RPMI8226 (cell line): ENCODE data around the gene TBP.
"Not testable (repeated sequence)": the region's sequence is repeated elsewhere in the genome, so short reads cannot be mapped to it uniquely, and the experiment has no call there.

ENCODE experiments used
- DNase-seq: peaks from one replicate; pipeline ENCODE4 v3.0.0-alpha.2; 2015

The TBP gene

DNA sequence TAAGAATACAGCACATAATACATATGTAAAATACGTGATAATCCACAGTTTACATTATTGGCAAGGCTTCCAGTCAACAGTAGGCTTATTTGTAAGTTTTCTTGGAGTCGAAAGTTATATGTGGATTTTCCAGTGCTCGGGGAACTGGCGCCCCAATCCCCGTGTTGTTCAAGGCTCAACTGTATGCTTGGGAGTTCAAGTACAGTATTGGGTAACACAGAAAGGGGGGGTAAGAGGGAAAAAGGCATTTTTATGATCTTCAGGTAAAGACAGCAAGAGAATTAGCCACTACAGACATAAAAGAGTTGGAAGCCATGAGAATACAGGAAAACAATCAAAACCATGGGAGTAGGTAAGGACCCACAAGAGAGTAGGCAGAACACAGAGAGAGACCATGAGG is 17.5 kb upstream of the TBP start:
- no peak for DNase-seq

DNA sequence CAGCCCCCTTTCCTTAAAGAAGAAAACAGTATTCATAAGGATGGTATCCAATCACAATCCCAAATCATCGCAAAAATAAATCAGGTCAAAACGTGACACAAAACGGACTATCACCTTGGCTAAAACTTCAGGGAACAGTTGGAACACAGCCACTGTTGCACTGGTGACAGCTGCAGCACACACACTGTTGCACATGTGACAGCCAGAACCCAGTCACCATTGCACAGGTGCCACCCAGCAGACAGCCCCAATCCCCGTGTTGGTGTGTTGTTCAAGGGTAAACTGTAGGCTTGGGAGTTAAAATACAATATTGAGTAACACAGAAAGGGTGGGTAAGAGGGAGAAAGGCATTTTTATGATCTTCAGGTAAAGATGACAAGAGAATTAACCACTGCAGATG is 16.8 kb upstream of the TBP start:
- no peak for DNase-seq

DNA sequence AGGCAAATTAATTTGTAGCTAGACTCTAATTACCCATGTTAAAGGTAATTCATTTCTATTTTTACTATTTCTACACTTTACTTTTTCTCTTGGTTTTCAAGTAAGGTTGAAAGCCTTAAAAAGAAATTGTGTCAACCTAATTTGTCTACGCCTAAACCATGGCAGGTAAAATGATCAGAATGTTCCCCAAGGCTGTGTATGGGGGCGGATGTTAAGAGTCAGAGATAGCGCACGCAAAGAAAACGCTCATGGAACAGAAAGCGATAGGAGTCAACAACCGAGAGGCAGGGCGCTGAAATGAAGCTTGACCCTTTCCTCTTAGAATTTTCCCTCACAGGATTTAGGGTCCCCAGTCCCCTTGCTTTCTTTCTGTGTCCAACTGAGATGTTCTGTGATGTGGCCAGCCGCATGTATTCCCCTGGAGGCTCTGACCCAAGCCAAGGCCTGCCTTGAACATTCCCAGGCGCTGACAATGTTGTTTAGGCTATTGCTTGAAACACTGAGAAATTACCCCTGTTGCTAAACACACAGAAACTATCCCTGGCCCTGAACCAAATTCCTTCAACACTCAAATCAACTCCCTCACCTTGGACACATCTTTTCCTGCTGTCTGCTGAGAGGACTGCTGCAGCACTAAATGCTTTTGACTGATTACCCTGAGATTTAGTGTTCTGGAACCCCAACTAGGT is 12.0 kb upstream of the TBP start:
- DNase-seq = no peak

DNA sequence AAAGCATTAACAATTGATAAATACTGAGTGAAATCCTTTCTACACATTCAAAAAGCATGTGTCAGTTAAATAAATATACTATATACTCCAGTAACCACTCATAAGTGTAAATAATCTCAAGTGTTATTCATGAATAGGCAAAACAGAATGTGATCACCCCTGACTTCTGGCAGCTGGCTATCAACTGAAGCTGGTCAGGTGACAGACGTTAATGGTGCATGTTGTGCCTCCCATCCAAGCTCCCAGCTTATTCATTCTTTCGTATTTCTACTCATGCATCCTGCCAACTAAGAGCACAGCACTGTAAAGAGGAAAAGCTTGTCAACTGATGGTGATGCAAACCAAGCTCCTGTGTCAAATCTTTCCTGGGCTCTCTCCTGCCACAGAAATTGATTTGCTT is 8.8 kb upstream of the TBP start:
- no peak for DNase-seq

DNA sequence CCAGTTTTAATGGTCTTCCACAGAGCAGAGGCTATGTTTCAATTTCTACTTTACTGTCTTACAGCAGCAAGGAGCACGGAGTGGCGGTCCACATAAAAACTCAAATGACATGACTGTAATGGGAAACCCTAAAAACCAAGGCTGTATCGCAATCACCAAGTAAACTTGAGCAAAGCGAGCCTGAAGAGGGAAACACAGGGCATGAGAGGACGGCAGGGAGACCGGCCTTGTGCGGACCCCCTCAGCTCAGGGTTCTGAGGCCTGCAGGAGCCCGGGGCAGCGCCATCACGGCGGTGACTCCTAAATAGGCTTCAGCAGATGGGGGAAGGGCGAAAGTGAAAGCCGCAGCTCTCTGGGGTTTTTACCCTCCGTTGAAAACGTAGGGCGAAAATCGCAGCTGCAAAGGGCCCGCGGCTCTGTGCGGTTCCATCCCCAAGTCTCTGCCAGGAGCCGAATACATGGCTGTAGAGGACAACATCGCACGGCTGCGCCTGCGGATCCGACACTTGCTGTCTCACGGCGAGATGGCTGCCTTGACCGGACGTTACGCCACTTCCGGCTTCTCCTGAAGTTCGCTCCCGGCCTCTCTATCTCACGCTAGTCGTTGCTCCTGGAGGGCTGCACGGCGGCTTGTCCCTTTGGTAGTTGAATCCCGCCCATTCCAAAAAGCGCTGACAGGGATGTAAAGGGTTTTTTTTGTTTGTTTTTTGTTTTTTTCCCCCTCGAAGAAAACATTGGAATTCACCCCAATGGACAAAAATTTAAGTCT is 1.2 kb upstream of the TBP start, which contains the start of gene PSMB1:
Gene PSMB1, minus strand, starts transcription at position 543 of the 769 bp plus-strand sequence. Its CDS starts 65 bp downstream, at position 478.
- DNase-seq = peak; percentile 94

DNA sequence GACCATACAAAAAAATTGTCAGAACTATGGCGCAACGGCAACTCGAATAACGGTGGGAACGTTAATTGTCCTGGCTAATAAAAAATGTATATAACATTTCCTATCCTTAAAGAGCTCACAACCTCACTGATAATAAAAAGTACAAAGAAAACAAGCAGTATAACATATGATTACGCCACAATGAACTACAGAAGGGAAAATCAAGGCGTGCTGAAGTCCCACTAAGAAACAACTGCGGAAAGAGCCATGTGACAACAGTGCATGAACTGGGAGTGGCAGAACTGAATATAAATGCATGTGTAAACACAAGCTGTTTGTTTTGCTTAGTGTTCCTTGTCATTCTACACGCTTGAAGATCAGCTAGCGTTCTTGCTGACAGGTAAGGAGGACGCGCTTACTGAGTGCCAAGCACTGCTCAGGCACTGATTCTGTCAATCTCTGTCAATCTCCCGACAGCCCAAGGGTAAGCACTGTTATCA is 596 bp upstream of the TBP start:
- DNase-seq = no peak

DNA sequence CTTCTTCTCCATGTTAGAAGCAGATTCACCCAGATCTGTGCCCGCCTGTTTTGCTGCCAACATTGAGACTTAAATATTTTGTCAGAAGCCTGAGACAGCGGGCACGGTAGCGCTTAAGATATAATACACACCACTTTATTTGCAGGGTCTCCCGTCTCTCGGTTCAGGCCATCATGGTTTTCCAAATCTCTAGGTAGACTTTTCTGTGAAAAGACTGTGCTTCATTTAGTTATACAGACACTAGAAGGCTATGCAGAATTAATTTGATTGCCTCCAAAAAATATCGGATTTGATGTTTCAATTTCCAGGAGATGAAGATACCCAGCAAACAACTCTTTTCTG is 598 bp downstream of the TBP start:
- no peak for DNase-seq

DNA sequence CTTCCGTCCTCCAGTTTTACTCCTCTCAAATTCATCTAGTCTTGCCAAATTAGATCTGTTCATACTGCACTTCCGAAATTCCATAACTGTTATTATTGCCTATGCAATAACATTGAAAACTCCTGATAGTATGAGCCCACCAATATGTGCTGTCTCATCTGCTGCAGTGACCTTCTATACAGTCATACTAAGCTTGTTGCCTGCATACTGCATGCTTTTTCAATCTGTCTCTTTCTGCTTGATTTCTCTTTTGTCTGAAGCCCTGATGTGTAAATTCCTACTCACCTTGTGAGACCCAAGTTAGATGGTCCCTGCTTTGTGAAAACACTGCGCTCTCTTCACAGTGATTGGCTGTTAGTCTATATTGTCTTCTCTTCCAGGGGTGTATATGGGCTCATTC is 1.1 kb downstream of the TBP start:
- DNase-seq = no peak

DNA sequence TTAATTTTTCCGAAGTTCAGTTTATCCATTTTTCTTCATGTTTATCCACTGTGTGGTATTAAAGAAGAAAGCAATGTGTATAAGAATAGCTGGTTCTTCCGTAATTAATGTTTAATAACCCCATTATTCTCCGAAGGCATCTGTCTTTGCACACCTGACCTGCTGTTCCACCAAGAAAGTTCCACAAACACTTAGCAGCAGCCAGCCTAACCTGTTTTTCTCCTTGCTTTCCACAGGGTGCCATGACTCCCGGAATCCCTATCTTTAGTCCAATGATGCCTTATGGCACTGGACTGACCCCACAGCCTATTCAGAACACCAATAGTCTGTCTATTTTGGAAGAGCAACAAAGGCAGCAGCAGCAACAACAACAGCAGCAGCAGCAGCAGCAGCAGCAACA is 7.4 kb downstream of the TBP start:
- no peak for DNase-seq

DNA sequence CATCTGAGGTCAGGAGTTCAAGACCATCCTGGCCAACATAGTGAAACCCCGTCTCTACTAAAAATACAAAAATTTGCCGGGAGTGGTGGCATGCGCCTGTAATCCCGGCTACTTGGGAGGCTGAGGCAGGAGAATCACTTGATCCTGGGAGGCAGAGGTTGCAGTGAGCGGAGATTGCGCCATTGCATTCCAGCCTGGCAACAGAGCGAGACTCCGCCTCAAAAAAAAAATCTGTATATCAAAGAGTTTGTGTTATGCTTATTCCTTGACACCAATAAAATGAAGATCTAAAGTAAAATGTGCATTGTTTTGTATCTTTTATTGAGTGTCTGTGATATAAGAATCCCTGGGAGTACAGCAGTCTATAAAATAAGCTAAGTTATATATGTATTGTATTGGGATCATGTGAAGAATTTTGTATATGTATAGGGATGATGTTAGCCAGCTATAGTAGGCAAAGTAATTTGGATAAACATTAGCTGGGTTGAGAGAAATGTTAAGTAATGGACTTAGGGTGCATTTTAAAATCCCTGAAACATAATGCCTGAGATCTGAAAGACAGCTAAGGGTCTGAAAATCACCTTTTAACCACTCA is 10.9 kb downstream of the TBP start:
- no peak for DNase-seq

DNA sequence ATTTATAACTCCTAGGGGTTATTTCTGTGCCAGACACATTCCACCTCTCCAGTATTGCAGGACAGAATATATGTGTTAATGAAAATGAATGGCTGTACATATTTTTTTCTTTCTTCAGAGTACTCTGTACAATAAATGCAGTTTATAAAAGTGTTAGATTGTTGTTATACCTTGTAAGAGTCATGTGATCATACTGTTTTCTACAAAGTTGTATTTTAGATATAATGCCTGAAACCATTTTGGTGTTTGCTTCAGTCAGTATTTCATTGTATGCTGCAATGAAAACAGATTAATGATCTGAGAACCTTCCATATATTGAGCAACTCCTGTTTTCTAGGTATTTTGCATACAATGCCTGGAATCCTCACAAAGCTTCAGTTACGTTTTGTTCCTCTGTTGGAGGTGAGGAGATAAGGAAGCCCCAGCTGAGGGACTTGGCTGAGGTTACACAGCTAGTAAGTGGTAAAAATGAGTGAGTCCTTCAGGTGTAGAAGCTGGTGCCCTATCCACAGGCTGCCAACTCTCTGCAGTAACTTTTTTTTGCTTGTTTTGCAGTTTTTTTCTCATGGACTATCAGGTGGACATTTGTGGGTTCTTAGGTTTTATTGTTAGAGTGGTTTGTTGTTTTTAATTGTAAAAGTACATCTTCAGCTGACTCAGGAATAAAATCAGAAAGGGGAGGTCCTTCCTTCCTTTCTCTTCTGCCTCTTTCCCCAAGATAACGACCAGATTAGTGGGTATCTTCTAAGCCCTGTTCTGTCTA is 18.7 kb downstream of the TBP start:
- no peak for DNase-seq

DNA sequence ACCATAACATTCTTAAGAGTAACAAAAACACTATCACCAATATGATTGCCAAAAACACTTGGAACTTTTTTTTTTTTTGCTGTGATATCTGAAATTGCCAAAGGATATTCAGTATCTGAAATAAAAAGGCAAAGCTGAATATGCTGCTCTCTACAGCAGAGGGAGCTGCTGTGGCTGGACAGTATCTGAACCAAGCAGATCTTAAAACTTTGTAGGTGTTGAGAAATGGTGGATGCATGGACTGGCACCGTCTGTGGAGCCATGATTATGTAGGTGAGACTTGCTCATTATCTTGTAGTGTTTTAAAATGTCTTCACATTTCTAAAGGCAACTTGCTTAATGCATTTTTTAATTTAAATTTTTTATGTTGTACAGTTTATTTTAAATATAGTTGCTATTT is 21.1 kb downstream of the TBP start:
- no peak for DNase-seq

DNA sequence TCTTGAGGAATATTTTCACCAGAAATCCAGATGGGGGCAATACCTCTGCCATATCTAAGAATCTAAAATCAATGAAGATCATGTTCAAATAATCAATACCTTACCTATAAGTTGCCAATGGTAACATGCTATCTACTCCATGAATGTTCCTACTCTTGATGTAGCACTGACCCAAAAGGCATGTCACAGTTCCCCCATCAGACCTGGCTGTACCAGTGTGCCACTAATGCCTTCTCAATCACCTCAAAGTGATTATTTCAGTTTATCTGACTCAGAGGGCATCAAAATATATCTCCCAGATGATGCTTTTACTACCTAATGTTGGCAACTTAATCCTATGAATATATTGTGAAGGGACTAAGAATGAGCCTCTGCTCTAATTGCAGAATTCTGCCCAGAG is 24.7 kb downstream of the TBP start:
- no peak for DNase-seq

DNA sequence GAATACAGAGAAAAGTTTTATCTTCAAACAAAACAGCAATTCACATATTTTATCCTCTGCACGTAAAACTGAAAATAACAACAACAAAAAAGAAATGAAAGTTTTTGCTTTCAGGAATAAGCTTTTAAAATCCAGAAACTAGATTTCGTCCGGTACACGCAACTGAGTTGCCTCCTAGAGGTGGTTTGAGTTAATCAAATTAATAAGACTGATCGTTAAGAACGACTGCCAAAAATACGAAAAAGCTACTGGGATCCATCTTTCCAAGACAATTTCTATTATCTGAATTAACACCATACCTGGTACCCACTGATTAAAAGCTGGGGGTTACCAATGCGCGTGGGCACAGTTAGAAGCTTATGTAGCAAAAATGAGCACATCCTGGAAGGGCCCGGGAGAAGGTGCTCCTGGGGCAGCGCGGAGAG is 29.6 kb downstream of the TBP start:
- DNase-seq = no peak

DNA sequence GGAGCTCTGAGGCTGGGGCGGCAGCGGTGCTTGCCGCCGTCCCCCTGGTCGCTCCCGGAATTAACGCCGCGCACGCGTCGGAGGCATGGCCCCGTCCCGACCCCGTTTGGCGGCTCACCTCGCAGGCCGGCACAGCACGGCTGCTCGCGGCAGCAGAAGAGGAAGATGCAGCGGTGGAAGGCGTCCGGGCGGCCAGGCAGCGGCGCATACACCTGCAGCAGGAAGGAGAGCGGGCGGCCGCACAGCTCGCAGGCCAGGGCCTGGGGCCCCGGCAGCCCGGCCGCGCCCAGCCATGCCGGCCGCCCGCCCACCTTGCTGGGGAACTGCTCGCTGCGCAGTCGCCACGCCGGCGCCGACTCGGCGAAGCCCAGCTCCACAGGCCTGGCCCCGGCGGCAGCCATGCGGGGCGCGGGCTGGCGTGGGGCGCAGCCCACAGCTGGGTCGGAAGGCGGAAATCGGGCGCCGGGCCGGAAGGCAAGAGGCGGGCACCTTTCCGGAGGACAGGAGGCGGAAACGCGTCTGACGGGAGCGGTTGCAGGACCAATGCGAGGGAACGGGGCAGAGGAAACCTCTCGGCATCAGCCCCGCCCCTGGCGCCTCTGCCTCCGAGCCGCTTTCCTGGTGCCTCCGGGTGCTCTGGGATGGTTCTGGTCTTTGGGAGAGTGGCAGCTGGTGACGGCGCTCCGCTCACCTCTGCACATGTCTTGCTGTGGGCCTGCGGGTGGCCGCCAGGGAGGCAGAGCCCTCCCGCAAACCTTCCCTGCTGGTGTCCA is 30.2 kb downstream of the TBP start, which contains the start of gene PDCD2:
Gene PDCD2, minus strand, starts transcription at position 457 of the 773 bp plus-strand sequence. Its CDS starts 56 bp downstream, at position 401.
- DNase-seq = peak; percentile 96

DNA sequence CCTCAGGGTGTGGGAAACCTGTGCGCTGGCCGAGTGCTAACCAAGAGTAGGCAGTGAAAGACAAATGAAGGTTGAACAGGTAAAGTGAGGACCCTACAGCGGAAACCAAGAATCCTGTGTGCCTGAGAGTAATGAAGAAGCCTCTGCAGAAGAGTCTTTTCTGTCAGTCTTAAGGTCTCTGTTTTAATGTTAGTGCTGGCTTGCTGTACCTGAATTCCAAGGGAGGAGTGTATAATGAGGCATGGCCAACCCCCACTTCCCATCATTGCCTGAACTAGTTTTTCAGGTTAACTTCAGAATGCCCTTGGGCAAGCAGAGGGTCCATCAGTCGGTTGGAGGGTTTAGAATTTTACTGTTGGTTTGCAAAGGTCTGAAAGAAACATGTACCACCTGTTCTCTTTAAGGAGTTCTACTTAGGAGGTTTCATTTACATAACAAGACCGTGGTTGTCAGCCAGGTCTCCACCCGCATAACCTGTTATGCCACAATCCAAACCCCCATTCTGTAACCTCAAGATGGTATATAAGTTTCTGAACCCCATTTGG is 30.9 kb downstream of the TBP start:
- no peak for DNase-seq

DNA sequence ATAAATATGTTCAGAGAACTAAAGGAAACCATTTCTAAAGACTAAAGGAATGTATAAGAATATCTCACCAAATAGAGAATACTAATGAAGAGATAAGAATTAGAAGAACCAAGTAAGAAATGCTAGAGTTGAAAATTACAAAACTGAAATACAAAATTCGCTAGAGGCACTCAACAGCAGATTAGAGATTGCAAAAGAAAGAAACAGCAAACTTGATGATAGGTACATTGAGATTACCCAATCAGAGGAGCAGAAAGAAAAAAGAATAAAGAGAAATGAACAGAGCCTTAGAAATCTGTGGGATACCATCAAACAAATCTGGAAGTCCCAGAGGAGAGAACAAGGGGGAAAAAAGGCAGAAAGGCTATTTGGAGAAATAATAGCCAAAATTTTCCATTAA is 36.6 kb downstream of the TBP start:
- no peak for DNase-seq

DNA sequence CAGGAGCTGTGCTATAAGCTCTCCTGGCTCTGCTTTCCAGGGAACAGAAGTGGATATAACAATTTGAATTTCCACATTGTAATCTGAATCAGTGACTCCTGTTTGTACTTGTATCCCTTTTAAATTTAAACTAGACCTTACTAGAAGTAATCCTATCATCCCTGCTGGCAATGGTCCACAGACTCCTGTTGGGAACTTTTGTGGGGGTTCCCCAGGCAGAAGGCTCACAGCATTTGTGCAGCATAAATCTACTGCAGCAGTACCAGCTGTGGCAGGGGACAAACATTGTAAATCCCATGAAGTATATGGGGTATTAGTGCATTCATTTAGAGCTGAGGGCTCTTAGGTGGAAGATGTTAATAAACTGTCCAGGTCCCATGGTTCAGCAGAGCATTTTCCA is 42.3 kb downstream of the TBP start:
- no peak for DNase-seq

DNA sequence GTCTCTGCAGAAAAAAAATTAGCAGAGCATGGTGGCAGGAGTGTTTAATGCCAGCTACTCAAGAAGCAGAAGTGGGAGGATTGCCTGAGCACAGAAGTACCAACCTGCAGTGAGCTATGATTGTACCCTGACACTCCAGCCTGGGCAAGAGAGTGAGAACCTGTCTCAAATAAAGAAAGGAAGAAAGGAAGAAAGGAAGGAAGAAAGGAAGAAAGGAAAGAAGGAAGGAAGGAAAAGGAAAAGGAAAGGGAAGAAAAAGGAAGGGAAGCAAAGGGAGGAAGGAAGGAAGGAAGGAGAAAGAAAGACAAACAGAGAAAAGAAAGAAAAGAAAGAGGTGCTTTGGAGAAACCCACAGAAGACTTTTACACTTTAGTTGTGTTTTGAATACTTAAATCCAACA is 43.1 kb downstream of the TBP start:
- DNase-seq = no peak

DNA sequence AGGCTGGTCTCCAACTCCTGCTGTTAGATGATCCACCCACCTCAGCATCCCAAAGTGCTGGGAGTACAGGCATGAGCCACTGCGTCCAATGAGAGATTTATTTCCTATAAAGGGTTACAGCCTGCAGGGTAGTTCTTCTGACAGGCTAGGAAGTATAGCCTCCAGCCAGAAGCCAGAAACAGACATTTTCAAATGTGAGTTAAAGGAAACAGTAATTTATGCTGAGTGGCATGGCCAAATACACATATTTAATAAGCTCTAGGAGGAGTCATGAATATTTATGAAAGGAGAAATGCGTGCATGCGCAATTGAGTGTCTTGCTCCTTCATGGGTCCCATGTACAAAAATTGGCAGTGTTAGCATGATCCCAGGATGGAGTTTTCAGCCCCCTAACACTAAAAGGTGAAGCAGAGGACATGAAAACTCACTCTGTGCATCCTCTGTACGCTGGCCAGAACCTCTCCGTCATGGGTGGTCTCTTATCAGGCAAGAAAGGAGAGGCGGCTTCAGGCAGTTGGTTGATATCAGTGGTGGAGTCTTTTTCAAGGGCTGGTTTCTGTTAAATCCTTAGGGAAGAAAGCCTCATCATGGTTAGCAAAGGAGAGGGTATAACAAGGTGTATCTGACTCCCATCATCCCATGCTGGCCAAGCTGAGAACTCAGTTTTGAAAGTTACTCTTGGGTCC is 51.5 kb downstream of the TBP start:
- no peak for DNase-seq

DNA sequence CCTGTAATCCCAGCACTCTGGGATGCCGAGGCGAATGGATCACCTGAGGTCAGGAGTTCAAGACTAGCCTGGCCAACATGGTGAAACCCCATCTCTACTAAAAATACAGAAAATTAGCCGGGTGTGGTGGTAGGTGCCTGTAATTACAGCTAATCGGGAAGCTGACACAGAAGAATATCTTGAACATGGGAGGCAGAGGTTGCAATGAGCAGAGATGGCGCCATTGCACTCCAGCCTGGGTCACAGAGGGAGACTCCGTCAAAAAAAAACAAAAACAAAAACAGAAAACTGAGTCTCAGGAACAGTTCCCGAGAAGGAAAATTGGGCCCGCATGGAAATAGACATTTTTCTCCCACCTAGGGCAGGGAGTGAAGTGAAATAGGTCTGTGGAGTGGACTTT is 55.1 kb downstream of the TBP start:
- DNase-seq = not testable (repeated sequence)
